ENCODE data around the gene PLPP1.
"Not testable (repeated sequence)": the region's sequence is repeated elsewhere in the genome, so short reads cannot be mapped to it uniquely, and the experiment has no call there.

PLPP1 gene

GRCh38 chr5:55544341-55544740, 9.6 kb upstream of the PLPP1 start:
- no peak for DNase-seq (ENCODE audit: low read depth in 2 of 2)

DNA sequence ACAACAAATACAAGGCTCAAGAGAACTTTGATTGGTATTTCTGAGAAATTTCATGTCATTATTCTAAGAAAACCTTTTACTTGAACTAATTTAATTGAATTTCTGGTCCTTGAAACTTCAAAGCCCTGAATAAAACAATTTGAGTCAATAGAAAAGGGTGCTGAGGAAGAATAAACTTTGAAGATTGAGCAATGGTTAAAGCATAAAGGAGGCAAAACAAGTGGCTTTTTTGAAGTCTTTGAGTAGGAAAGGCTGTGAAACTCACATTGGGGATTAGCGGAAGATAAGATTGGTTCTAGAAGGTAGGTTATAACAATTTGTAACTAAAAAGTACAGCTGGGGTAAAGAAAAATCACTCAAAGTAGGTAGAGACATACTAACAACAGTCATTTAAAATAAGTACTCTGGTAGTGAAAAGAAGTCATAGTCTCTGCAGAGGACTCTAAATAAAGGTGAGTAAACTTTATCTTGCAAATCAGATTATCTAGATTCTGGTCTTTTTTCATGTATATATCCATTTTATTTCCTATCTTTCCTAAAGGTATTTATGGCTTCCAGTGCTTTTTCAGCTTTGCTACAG, 6.4 kb upstream of the PLPP1 start:
- DNase-seq (ENCODE audit: low read depth in 2 of 2), result no peak

- no peak for DNase-seq (ENCODE audit: low read depth in 2 of 2)
These were observed 5.8 kb upstream of the PLPP1 start for GRCh38 chr5:55540525-55540924.

GRCh38 chr5:55540024-55540423, 5.3 kb upstream of the PLPP1 start:
- no peak for DNase-seq (ENCODE audit: low read depth in 2 of 2)

DNA sequence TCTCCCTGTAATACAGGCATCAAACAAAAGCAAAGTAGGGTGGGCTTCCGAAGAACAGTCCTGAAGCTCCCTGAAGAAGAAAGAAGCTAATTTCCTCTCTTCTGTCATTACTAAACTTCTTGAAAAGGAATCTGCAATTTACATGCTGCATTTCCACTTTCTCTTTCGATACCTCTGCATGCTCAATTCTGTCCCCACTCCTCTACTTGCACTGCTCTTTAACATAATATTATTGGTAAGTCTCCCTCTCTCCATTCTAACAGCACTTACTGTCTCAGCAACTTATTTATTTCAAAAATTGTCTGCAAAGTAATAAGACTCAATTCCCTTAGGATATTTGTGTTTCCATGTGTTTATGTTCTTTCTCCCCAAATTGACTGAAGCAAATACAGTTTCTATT, 3.9 kb upstream of the PLPP1 start:
- DNase-seq (ENCODE audit: low read depth in 2 of 2), result no peak

DNA sequence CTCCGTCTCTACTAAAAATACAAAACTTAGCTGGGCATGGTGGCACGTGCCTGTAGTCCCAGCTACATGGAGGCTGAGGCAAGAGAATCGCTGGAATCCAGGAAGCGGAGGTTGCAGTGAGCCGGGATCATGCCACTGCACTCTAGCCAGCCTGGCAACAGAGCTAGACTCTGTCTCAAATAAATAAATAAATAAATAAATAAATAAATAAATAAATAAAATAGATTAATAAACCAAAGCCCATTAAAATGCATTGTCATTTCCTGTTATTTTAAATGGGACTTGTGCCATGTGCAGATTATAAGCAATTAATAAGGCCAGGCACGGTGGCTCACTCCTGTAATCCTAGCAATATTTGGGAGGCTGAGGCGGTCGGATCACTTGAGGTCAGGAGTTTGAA, 2.6 kb upstream of the PLPP1 start:
- DNase-seq (ENCODE audit: low read depth in 2 of 2), result not testable (repeated sequence)

DNA sequence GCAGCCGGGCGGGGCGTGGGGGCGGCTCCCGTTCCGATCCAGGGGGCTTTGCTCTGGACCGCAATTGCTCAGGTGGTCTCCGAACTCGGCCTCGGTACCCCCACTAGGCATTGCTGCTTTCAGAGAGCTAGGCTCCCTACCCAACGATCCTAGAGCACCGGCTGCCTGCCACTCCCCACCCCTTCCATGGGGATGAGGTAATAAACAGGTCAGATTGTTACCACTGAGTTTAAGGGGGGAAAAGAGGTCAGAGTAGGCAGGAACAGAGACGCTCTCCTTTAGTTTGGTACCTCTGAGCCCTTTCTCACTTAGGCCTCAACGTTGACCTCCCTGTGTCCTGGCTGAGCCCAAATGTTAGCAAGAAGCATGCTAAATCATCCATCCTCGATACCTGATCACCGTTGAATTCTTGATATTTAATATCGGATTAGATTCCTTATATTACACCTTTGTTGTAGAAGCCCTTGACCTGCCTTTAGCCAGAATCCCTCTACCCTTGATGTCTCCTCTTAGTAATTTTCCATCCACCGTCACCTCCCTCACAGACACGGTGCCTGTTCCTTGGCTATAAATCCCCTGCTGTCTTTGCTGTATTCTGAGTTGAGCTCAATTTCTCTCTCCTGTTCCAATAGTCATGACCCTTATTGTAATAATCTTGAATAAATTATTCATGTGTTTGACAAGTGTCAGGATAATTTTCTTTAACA, 588 bp upstream of the PLPP1 start:
- DNase-seq (ENCODE audit: low read depth in 2 of 2), result no peak

DNA sequence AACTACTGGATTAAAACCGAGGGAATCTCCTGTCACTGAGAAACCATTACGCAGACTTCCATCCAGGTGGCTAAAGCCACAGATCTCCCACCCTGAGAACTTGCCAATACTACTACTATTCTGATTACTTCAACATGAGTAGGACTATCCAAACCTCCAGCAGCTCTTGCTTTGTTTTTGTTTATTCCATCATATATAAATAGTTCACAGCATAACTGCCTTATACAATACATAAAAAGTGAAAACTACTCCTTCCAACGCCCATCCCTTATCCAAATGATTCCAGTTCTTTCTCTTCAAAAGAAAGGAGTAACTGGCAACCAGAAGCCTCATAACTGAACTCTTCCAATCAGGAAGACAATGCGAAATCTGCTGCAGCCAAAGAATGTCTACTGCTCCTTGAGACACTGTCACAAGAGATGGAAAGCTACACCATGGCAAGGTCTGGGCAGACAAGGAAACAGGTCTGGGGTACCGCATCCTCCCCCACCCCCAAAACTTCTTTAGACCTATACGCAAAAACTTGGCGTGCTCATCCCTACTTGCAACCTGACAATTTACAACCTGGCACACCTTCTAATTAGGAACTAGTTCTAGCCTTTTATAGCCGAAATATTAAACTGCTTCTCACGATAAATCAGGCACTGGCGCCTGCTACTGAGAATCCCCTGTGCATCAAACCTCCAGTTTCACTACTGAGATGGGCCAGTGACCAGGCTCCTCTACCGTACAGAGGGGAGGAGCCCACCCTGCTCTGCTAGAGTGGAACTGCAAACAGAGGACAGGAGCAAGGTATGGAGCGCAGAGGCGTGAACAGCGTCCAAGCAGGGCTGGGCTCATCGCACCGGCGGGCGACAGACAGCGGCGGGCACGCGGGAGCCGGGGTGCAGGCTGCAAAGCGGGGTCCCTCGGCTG, 986 bp downstream of the PLPP1 start:
- no peak for DNase-seq (ENCODE audit: low read depth in 2 of 2)

- DNase-seq (ENCODE audit: low read depth in 2 of 2), result no peak
These were observed 4.1 kb downstream of the PLPP1 start for GRCh38 chr5:55530669-55531068.

DNA sequence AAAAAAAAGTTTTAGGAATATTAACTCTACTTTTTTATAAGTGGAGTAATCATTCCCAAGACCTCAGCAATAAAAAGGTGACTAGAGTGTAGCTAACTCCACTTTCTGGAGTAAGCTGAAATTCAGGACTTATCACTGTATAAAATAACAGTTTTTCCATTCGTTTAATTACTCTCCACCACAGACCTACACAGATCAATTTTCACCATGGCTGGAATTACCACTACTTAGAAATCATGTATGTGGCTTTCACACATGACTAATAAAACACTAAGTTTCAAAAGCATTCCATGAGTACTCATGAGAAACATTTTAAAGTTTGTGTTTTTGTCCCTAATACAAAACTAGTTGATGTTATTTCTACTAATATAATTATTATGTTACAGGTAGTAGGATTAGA, 9.9 kb downstream of the PLPP1 start:
- no peak for DNase-seq (ENCODE audit: low read depth in 2 of 2)

DNA sequence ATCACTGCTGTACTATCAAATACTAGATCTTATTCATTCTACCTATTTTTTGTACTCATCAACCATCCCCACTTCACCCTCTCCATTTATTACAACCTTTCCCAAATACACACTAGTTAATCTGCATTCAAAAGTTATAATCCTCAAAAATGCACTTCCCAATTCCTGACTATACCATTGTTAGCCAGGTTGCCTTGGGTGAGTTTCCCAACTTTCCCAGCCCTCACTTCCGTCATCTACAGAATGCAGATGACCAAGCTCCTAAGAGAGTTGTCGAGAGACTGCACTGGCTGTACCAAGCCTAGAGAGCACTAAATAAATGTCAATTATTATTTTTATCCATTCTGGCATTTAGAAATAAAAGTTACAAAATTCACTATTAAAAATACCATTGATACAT, 11.5 kb downstream of the PLPP1 start:
- DNase-seq (ENCODE audit: low read depth in 2 of 2), result no peak

DNA sequence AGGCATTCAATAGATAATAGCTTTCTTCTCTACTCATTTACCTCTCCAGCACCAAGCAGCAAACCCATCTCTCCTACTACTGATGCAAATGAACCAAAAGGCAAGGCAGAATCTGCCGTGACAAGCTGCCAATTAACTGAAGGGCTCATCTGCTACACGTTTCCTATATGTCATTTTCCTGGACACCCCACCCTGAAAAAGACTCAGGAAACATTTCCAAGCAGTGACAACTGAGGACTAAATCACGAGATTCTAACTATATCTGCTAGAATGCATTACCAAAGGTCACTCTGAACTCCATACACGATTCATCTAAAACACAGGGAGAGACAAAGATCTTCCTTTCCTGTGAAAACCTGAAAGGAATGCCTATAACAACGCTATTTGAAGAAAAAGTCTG, 12.9 kb downstream of the PLPP1 start:
- no peak for DNase-seq (ENCODE audit: low read depth in 2 of 2)

GRCh38 chr5:55520117-55520839, 14.5 kb downstream of the PLPP1 start:
- DNase-seq (ENCODE audit: low read depth in 2 of 2), result no peak

DNA sequence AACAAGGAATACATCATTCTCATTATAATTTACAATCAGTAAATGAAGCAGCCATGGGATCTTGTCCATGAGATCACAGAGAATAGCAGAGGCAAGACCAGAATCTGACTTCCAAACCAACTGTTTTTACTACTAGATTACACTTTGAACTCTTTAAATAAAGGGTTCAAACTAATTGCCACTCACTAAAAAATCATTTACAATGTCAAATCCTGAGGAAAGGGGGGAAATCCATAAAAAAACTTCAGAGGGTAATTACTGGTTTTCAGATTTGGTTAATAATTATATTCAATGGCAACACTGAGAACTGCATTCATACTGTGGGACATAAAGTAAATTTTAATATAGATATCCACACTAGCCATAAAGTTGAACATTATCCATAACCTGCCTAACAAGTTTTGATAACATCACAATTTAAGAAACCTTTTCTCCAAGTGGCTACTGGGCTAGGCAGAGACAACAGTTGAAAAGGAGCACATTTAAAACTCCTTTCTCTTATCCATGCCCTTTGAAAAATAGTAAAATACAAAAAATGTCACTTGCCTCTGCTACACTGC, 15.9 kb downstream of the PLPP1 start:
- DNase-seq (ENCODE audit: low read depth in 2 of 2), result no peak

GRCh38 chr5:55517804-55518203, 17.0 kb downstream of the PLPP1 start:
- no peak for DNase-seq (ENCODE audit: low read depth in 2 of 2)

DNA sequence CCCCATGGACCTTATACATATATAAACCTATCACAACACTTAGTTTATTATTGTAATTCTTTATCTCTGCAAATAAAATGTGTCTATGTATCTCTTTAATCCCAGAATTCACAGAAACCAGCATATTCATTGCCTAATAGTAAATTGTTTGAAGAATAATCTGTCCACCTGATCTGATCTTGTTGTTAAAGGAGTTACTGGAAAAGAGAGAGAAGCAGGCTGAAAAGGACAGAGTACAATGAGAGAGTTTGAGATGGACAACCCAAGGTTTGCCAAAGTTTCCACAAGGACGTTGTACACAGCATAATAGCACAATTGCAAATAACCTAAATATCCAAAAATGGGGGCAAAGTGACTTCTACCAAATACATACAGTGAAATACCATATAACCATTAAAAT, 23.8 kb downstream of the PLPP1 start:
- no peak for DNase-seq (ENCODE audit: low read depth in 2 of 2)

GRCh38 chr5:55510523-55510880, 24.3 kb downstream of the PLPP1 start:
- DNase-seq (ENCODE audit: low read depth in 2 of 2), result no peak

DNA sequence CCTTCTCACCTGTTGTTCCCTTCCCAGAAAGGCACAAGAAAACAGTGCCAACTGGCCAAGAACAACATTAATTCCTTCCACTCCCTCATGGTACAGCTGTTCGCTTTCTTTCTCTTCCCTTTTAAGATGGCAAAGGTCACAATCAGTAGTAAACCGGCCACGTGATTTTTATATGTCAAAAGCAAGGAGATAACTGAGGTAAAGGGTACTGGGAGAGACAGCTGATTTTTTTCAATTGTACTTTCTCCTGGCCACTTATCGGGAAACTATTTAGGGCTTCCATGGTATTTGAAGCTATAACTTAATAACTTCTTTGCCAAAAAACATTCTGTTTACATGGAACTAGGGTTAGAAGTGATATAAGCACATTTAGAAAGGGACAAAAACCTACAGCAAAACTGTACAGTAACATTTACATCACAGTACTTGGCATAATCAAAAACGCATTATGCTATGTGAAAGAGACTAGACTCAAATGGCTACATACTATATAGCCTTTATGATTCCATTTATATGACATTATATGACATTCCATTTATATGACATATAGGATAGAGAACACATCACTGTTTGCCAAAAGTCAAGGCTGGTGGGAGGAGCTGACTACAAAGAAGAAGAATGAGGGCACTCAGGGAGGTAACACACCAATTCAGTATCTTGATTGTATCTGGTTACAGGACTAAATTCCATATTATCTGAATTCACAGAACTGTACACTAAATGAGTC, 24.8 kb downstream of the PLPP1 start:
- no peak for DNase-seq (ENCODE audit: low read depth in 2 of 2)

DNA sequence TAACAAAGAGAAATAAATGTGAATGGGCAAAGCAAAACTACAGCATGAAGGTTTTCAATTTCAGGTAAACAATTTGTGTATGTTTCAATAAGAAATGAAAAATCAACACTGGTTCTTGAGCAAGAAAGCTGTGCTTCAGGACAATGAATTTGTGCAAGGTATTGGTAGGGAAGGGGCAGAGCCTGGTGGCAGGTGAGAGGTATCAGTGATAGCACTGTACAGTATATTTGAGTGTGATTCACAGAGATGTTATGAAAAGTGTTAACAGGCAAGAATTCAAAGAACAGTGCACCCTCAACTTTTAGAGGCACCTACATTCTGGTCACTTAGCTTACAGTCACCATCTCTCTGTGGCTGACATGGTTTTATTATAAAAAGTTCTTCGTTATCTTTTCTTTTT, 25.7 kb downstream of the PLPP1 start:
- no peak for DNase-seq (ENCODE audit: low read depth in 2 of 2)

GRCh38 chr5:55507574-55507973, 27.2 kb downstream of the PLPP1 start:
- DNase-seq (ENCODE audit: low read depth in 2 of 2), result no peak

GRCh38 chr5:55505711-55506110, 29.1 kb downstream of the PLPP1 start:
- DNase-seq (ENCODE audit: low read depth in 2 of 2), result not testable (repeated sequence)

Measured in activated CD4-positive, alpha-beta T cell treated with anti-CD3 and anti-CD28 coated beads for 24 hours (primary cell).